Pons (tissue), 1 donor: ENCODE measurements around the gene TMEM82.

Experiments
- DNase-seq: peaks from one replicate; pipeline ENCODE4 v3.0.0-alpha.2; 2016; ENCODE audit warnings: low spot score

Gene TMEM82

DNA sequence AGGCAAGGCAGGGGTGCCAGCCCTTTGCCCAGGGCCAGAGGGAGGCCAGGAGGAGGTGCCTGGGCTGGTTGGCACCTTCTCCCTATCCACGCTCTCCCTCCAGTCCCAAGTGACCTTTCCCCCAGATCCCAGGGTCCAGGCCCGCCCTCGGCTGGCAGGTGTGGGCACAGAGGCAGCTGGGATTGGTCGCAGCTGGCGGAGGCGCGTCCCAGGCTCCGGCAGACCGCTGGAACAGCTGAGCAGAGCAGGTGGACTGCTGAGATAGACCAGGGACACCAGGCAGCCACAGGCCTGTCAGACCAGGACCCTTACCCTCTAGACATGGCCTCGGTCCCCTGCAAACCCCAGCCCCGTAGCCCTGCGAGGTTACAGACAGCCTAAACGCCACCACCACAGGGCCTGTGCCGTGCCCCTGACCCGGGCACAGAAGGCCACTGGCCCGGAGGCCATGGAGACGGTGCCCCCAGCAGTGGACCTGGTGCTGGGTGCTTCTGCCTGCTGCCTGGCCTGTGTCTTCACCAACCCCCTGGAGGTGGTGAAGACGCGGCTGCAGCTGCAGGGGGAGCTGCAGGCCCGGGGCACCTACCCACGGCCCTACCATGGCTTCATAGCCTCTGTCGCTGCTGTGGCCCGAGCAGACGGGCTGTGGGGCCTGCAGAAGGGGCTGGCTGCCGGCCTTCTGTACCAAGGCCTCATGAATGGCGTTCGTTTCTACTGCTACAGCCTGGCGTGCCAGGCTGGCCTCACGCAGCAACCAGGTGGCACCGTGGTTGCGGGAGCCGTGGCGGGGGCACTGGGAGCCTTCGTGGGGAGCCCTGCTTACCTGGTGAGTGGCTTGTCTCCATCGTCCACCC lies 6.0 kb upstream of the TMEM82 start, which contains the start of gene SLC25A34:
Gene SLC25A34, plus strand, starts transcription at position 221 of the 854 bp plus-strand sequence. Its CDS starts 228 bp downstream, at position 449.
- no peak for DNase-seq

DNA sequence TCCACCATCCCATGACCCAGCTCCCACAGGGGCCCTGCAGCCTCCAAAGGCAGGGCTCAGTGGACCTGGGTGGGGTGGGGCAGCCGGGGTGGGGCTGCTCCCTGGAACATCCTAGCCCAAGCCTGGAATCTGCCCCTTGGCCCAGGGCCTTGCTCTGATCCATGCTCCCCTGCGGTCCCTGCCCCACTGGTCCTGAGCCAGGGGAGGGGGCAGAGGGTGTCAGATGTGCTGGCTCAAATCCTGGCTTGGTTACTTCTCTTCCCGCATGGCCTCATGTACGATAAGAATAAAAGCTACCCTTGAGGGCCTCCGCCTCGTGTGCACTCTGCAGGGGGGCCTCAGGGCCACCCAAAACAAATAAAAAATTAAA lies 5.4 kb upstream of the TMEM82 start:
- DNase-seq, result no peak

DNA sequence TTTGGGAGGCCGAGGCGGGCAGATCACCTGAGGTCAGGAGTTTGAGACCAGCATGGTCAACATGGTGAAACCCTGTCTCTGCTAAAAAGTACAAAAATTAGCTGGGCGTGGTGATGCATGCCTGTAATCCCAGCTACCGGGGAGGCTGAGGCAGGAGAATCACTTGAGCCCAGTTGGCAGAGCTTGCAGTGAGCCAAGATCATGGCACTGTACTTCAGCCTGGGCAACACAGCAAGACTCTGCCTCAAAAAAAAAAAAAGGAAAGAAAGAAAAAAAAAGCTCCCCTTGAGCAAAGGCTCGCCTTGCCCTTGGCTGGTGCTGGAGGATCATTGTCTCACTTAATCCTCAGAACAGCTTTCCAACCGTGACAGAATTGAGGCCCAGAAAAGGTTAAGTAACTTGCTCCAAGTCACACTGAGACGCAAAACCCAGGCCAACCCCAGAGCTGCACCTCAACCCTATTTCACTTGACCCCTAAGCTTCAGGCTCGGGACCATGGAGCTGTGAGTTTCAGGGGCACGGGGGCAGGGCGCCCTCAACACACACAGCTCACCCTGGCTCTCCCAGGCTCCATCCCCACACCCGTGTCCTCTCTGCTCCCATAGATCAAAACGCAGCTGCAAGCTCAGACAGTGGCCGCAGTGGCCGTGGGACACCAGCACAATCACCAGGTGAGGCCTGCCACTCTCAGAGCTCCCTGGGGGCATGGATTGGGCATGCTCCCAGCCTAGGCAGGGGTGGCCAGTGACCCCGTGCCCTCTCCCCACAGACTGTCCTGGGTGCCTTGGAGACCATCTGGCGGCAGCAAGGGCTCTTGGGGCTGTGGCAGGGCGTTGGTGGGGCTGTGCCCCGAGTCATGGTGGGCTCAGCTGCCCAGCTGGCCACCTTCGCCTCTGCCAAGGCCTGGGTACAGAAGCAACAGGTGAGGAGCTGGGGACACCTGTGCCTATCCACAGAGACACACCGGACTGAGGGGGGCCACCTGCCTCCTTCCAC lies 4.7 kb upstream of the TMEM82 start:
- no peak for DNase-seq

DNA sequence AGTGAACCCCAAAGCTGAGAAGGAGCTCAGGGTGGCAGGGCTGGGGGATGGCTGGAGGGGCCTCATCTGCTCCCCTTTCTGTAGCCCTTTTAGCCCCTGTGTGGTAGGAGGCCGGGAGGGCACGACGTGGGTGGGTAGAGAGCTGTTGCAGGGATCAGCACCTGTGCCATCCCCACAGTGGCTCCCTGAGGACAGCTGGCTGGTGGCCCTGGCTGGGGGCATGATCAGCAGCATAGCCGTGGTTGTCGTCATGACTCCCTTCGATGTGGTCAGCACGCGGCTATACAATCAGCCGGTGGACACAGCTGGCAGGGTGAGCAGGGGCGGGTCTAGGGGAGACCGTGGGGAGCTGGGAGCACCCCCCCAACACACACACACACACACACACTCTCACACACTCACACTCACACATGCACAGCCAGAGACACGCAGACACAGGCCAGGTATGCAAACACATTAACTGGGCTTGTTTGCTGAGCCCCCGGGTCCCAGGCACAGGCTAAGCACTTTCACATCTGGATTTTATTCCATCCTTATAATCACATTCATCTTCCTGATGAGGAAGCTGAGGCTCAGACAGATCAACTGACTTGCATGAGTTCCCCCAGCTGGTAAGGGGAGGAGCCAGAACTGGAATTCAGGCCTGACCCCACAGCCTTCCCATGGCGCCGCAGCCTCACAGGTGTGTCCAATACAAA lies 3.7 kb upstream of the TMEM82 start:
- no peak for DNase-seq

DNA sequence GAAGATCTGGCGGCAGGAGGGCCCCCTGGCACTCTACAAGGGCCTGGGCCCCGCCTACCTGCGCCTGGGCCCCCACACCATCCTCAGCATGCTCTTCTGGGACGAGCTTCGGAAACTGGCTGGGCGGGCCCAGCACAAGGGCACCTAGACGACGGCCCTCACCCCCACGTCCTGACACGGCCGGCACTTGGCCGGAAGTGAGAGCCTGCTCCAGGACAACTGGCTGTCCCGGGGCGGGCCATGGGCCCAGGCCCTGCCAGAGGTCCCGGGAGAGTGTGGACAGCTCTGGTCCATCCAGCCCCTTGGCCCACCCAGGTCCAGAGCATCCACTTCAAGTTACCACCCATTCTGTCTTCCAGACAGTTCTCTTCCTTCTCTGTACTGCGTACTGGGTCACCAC lies 3.0 kb upstream of the TMEM82 start:
- no peak for DNase-seq

DNA sequence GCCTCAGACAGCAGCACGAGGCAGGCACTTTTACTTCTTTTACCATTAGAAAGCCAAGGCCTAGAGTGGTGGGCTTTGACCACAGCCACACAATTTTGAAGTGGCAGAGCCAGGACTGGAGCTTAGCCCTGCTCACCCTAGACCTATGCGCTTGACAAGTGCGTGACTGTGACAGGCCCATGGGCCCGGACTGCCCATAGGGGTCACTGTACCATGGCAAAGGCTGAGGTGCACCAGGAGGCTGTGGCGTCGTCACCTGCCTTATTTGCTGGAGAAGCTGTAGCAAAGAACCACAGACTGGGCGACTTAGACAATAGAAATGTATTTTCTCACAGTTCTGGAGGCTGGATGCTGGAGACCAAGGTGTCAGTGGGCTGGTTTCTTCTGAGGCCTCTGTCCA lies 2.6 kb upstream of the TMEM82 start:
- no peak for DNase-seq

DNA sequence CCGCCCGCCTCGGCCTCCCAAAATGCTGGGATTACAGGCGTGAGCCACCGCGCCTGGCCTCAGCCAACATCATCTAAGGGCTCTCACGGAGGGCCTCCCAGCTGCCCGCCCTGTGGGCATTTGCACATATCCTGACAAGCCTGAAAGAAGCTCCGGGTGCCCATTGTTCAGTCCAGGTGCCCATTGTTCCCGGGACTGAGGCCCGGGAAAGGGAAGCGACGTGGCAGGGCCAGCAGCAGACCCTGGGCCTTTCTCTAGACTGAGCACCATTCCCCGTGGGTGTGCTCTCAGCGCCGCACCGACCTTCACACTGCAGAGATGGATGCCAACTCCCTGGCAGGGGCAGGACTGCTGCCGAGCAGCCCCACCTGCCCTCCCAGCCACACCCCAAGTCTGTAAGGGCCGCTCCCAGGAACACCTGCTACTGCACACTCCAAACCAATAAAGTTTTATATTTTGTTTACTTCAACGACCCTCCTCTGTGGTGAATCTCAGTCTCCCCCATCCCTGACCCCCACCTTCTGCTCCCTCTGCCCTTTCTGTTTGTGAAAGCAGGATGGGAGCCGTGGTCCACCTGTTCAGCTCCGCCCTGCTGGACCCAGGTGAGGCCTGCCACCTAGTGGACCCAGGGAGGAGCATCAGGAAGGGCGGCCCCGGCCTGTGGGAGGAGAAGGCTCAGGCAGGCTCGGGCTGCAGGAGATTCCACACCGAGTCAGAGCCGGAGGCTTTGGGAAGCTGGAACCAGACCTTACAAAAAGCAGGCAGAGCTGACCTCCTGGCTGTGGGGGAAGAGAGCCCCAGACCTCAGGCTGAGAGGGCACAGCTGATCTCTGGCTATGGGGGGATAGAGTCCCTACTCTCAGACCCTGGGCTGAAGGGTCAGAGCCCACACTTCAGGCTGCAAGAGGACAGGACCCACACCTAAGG lies 1.1 kb upstream of the TMEM82 start:
- peak; percentile 46 for DNase-seq

DNA sequence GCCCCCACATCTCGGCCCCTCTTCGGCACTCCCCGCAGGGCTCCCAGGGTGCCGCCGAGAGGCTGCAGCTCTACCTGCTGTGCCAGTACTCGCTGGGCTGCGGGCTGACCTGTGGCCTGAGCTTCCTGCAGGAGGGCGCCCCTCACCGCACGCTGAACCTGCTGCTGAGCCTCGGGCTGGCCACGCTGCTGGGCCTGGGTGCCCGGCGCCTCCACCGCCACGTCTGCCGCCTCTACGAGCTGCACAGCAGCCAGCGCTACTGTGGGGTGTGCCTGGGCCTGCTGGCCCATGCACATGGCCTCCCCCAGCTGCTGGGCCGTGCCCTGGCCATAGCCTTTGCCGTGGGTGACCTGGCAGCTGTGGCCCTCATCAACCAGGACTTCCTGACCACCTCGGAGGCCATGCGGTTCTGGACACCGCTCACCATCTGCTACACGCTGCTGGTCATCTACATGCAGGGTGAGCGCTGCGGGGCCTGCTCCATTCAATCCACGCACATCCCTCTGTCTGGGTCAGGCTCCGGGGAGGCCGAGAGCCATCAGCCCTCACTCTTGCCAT lies 1.9 kb downstream of the TMEM82 start:
- DNase-seq, result no peak

DNA sequence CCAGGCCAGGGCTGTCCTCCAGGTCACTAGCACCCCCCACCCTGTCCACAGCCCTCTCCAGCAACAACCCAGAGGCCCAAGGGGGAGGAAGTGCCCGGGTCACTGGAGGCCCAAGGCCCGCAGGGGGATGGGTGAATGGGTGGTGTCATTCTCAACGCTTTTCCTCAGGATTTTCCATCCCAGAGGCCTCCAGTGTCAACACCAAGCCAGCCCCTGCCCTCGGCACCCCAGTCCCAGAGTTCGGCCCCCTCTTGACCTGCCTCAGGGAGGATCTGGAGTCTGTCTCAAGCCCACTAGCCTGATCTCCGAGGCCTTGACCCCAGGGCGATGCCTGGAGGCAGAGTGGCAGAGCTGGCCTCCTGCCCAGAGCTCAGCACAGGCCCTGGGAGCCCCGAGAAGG lies 5.1 kb downstream of the TMEM82 start:
- DNase-seq, result no peak

DNA sequence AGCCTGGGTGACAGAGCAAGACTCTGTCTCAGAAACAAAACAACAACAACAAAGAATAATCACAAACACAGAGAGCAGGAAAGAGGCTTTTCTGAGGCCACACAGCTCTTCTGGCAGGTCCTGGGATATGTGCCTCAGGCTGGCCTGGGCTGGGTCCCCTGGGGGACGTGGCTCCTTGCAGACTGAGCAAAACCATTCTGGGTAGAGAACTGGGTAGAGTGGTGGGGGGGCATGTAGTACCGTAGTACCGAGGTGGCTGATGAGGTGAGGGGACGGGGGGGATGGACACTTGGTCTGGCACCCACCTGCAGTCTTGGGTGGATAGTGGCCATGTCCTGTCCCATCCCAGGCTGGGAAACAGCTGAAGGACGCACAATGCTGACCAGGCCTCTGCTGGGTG lies 6.0 kb downstream of the TMEM82 start:
- no peak for DNase-seq

DNA sequence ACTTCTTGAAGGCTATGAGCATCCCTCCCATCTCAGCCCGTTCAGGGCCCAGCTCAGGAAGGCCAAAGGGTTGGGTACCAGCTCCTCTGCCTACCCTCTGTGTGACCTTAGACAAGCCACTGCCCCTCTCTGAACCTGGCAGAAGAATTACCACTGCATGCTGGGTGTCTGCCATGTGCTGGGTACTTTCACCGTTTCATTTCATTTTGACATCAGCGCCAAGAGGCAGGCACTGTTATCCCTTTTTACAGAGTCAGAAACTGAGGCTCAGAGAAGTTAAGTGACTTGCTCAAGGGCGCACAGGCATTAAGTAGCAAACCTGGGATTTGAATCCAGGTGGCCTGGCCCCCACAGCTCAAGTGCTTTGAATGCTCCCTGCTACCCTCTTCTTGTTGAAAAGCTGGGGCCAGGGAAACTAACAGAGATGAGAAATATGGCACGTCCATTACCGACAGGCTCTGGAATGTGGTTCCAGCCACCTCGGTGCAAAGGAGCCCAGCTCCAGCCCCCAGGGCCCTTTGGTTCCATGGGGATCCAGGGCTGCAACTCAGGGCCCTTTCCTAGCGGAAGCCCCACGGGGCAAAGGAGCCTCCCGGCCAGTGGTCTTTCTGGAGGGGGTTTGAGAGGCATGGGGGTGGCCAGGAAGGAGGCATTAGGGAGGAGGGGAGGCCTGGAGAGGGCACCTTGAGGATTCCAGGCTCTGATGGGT lies 6.5 kb downstream of the TMEM82 start:
- no peak for DNase-seq

DNA sequence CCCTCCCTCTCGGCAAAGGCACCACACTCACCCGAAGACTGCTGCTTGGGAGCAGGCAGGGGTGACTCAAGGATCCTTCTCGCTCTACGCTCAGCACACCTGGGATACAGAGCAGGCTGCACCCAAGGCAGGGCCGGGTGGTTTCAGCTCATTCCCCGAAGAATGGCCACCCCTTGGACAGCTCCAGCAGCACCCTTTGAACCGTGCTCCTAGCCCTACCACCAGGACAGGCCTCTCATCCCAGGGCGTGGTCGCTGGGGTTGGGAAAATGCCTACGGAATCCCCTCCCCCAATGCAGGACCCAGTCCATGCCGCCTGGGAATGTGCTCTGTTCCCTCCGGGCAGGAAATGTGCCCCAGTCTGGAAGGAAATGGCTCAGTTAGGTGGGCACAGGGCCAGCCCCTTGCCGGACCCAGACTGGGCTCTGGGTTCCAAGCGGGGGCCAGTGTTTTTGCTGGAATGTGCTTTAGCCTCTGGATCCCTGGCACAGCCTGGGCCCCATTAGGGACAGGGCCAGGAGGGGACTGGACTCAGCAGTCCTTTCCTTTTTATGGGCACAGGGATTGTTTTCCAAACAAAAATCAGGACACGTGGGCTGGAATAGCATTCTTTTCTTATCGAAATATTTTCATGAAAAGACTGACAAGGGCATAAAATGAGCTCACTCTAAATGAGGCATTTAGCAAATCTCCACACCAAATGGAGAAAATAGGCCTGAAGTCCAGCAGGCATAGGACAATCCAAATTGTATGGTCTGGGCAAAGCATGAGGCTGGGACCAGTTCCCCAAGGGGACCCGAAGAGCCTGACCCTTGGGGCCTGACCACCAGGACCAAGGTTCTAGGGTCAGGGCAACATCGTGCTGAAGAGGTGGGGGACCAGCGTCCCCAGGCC lies 7.3 kb downstream of the TMEM82 start:
- DNase-seq, result no peak

DNA sequence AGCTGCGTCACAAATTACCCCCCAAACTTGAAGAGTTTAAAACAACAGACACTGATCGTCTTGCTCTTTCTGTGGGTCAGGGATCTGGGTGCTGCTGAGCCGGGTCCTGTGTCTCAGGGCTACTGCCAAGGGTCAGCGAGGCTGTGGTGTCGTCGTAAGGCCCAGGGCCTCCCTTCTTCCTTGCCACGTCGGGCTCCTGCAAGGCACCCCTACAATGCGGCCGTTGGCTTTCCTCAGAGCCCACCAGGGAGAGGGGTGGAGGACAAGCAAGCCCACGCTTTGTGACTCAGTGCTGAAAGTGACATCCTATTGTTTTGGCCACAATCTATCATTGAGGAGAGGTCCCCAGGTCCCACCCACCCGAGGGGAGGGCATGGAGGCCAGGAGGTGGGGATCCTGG lies 8.6 kb downstream of the TMEM82 start:
- DNase-seq, result no peak

DNA sequence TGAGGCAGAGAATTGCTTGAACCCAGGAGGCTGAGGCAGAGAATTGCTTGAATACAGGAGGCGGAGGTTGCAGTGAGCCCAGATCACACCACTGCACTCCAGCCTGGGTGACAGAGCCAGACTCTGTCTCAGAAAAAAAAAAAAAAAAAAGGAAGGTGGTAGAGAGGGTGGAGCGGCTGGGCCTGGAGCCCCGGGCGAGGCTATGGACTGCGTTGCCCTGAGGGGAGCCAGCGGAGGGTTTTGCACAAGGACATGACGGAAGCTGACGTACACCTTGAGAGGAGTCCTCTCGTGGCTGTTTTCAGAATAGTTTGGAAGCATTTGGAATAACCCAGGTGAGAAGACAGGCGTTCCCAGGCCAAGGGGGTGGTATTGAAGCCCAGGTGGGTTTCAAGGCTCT lies 9.4 kb downstream of the TMEM82 start:
- no peak for DNase-seq

DNA sequence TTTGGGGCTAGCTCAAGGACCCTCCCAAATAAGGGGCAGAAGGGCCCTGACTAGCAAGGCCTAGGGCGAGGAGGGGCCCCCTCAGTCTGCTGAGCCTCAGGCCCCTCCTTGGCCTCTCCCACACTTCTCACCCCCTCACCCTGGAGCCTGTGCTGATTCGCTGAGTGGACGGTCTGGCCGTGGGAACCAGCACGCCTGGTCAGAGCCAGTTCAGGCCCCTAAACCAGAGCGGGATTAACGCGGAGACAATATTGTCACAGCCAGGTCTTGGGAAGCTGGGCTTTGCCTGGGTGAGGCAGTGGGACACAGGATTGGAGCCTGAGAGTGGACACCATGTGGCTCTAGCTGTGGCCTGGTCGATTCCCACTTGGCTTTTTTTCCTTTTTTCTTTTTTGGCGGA lies 11.5 kb downstream of the TMEM82 start:
- no peak for DNase-seq

DNA sequence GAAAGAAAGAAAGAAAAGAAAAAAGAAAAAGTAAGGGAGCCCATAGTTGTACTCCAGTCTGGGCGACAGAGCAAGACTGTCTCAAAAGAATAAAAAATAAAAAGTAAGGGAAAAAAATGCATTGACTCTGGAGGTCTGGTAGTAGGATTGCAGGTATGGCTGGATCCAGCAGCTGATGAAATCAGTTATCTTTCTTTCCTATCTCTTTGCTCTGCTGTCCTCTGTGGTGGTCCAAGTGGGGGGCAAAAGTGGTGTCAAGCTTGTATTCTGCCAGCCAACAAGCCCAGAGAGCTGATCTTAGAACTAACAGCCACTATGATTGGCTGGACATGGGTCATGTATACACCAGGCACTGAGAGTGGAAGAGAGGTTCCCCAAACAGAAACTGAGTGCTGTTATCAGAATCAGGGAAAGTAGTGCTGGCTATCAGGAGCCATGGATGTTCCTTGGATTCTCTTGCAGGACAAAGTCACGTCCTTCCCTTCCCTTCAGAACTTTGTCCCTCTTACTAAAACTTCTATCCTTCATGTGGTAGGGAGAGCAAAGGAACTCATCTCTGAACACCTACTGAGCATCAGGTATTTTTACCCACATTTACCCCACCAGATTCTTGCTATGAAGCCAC lies 12.8 kb downstream of the TMEM82 start:
- DNase-seq, result no peak

DNA sequence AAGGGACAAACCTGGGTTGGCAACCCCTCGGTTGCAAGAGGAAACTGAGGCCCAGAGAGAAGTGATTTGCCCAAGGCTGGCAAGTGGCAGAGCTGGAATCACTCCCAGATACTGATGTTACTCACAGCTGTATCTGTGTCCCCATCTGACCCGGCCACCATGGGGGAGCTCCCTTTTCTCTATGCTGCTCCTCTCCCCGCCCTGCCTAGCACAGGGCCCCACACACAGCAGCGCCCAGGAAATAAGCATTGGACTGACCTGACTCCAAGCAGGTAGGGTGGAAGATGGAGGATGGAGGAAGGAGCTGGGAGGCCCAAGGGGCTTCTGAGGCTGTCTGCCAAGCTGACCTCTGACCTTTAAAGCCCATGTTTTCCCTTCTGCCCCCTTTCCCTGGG lies 13.3 kb downstream of the TMEM82 start:
- DNase-seq, result peak; percentile 27

DNA sequence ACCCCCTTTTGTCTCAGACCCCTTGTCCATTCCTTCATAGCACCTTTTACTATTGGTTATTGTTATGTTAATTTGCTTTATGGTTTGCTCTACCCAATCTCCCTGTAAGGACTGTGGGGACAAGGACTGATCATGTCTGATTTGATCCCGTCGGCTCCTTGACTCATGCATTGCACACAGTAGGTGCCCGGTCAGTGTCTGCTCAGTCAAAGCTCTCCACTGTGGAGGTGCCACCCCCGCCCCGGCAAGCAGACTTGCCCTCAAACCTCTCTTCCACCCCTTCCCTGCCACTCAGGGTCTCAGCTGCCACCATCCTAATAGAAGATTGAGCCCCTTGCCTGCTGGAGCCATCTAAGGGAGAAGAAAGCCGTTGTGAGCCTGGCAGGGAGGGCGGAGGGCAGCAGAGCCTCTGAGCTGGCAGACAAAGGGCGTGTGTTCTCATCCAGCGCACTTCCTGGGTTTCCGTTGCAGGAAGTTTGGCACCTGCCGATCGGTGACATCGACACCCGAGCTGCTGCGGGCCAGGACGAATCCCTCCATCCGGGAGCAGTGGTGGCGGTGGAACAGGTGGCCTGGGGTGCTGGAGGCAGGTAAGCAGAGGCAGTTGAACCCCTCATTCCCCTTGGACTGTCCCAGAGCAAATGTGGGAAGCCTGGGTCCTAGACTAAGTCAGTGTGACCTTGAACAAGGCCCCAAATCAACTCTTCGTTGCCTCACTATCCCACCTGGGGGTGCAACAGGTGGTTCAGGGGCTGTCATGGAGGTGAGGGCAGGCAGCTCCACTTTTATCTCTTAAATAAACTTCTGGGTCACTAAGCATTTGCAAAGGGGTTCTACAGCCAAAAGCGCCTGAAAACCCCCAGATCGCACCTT lies 14.1 kb downstream of the TMEM82 start:
- peak; percentile 60 for DNase-seq
